NB4 (cell line): Measurements from ENCODE around the gene SNRPB2.

Experiments used
- DNase-seq: peaks from one replicate; pipeline ENCODE4 v3.0.0; 2010; ENCODE audit warnings: low read depth
- H3K4me3 ChIP-seq: one replicate; pipeline ENCODE4 v1.5.1; 2011; ENCODE audit warnings: mild to moderate bottlenecking, low read depth, low read length, moderate library complexity
- CTCF ChIP-seq: IDR thresholded peaks from one replicate; pipeline ENCODE4 v1.5.1; 2012; ENCODE audit warnings: low read depth, low read length
- MAX ChIP-seq: IDR thresholded peaks from 2 replicates; pipeline ENCODE4 v1.6.1; 2011; ENCODE audit warnings: low read depth, low read length
- MYC ChIP-seq: IDR thresholded peaks from 2 replicates; pipeline ENCODE4 v1.6.1; 2011; ENCODE audit warnings: low read depth, low read length
- POLR2A ChIP-seq: IDR thresholded peaks from 2 replicates; pipeline ENCODE4 v1.6.1; 2011; ENCODE audit warnings: mild to moderate bottlenecking; ENCODE audit not compliant: insufficient read length; ENCODE audit errors: extremely low read depth

The SNRPB2 gene

GRCh38 chr20:16758454-16759180 lies 28.8 kb downstream of the SNRPB2 start:
- no peak for TF ChIP-seq POLR2A
- TF ChIP-seq MAX: no peak
- no peak for TF ChIP-seq MYC
- no peak for TF ChIP-seq CTCF
- H3K4me3 ChIP-seq: no peak overlapping the region
- no peak for DNase-seq

- H3K4me3 ChIP-seq: no peak overlapping the region
- no peak for DNase-seq
- no peak for TF ChIP-seq MYC
Measured at GRCh38 chr20:16759181-16759563, 29.3 kb downstream of the SNRPB2 start.

- TF ChIP-seq CTCF (no peak), MAX (no peak), POLR2A (no peak), MYC (no peak)
- no peak overlapping the region for H3K4me3 ChIP-seq
- no peak for DNase-seq
Measured at GRCh38 chr20:16760431-16761304, 30.8 kb downstream of the SNRPB2 start.

GRCh38 chr20:16761305-16761829 lies 31.5 kb downstream of the SNRPB2 start:
- TF ChIP-seq POLR2A: no peak
- TF ChIP-seq CTCF: peak; percentile 75
- H3K4me3 ChIP-seq: no peak overlapping the region
- DNase-seq: peak; percentile 77

GRCh38 chr20:16764560-16764959 lies 34.7 kb downstream of the SNRPB2 start:
- no peak overlapping the region for H3K4me3 ChIP-seq
- TF ChIP-seq CTCF (no peak), POLR2A (no peak), MAX (no peak), MYC (no peak)
- DNase-seq: no peak

- TF ChIP-seq MAX (no peak), POLR2A (no peak), CTCF (no peak), MYC (no peak)
- DNase-seq: no peak
- no peak overlapping the region for H3K4me3 ChIP-seq
Measured at GRCh38 chr20:16771213-16771612, 41.4 kb downstream of the SNRPB2 start.
